OCI-LY1 (cell line): ENCODE results near the gene SLC19A1.

ENCODE experiments used
- EZH2 ChIP-seq: fragments of 200-600 bp; sonication (generic), shearing (Covaris generic); IDR thresholded peaks from 2 replicates; pipeline ENCODE4 v1.8.0; 2017; ENCODE audit warnings: borderline replicate concordance, mixed run types, mild to moderate bottlenecking, antibody characterized with exemption, low read length, moderate library complexity, mixed read lengths
- TF ChIP-seq, protein P1 (sequence below): fragments of 200-600 bp; sonication (generic), shearing (Covaris generic); IDR thresholded peaks from 2 replicates; pipeline ENCODE4 v1.5.1; 2017; ENCODE audit warnings: mild to moderate bottlenecking, antibody characterized with exemption, low read length, moderate library complexity, mixed read lengths

DNA sequence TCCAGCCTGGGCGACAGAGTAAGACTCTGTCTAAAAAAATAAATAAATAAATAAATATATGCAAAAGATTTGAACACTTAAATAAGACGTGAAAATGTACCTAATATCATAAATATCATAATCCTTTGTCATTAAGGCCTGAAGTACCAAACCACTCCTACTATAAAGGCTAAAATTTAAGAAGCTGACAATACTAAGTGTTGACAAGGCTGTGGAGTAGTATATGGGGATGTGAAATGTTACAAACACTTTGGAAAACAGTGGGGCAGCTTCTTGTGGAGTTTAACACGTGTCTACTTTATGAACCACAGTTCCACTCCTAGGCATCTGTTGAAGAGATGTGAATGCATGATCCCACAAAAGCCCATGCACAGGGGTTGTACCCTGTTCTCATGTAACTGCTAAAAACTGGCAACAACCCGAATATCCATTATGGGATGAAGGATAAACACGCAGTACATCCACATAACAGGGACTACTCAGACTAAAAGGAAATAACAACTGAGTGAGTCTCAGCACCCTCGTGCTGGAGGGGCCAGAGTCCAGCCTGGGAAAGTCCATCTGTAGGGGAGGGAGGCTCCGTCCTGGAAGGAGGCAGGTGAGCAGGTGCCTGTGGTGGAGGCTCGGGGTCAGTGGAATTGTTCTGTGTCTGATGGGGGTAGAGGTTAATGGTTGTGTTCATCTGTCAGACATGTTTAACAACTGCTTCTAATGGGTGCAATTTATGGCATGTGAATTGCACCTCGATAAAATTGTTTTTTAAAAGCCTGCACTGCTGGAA lies 6.7 kb upstream of the SLC19A1 start:
- TF ChIP-seq, protein P1, sequence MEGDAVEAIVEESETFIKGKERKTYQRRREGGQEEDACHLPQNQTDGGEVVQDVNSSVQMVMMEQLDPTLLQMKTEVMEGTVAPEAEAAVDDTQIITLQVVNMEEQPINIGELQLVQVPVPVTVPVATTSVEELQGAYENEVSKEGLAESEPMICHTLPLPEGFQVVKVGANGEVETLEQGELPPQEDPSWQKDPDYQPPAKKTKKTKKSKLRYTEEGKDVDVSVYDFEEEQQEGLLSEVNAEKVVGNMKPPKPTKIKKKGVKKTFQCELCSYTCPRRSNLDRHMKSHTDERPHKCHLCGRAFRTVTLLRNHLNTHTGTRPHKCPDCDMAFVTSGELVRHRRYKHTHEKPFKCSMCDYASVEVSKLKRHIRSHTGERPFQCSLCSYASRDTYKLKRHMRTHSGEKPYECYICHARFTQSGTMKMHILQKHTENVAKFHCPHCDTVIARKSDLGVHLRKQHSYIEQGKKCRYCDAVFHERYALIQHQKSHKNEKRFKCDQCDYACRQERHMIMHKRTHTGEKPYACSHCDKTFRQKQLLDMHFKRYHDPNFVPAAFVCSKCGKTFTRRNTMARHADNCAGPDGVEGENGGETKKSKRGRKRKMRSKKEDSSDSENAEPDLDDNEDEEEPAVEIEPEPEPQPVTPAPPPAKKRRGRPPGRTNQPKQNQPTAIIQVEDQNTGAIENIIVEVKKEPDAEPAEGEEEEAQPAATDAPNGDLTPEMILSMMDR = no peak
- TF ChIP-seq EZH2 = no peak
